ENCODE data around the gene ANKRD31.

ANKRD31 gene

GRCh38 chr5:75054134-75054930 lies 182.3 kb downstream of the ANKRD31 start:
- no peak for DNase-seq

DNA sequence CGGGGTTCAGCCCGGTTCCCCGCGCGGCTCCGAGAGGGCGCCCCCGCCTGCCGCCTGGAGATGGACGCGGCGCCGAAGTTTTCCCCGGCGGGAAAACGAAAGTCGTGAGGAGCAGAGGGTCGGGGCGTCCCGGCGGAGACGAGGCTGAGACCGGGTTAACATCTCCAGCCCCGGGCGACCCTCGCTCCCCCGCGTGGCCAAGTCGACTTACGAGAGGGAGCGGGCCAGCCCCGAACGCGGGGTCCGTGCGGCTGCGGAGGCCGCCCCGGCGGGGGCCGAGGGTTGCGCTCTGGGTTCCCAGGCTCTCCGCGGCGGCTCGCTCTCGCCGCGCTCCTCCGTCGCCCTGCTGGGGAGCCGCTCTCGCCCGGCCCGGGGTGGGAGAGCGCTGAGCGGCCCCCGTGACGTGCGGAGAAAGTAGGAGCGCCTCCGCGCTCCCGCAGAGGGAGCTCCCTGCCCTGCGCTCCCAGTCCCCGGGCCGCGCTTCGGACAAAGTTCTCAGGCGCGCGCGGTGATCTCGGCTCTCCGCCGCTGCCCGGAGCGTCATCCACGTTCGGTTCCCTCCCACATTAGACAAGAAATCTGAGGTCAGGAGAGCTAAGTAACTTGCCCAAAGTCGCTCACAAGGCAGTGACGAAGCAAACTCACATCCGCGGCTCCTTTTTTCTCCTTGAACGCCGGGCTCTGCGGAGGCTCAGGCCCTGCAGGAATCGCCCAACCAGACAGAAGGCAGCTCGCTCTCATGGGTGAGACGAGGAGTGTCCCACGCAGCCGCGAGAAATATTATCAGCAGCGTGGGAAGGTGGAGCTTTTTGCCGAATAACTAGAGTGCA lies 183.2 kb downstream of the ANKRD31 start:
- no peak for DNase-seq

DNA sequence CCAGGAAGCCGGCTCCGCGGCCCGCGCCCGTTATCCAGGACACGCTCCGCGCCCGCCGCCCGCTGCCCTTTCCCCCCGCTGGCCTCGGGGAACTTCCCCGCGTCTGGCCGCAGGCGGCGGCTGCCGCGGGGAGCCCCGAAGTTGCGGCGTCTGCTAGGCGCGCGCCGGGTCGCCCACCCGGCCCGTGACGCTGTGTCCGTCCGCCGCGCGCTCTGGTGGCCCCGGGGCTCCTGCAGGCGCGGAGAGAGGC lies 183.7 kb downstream of the ANKRD31 start:
- no peak for DNase-seq

DNA sequence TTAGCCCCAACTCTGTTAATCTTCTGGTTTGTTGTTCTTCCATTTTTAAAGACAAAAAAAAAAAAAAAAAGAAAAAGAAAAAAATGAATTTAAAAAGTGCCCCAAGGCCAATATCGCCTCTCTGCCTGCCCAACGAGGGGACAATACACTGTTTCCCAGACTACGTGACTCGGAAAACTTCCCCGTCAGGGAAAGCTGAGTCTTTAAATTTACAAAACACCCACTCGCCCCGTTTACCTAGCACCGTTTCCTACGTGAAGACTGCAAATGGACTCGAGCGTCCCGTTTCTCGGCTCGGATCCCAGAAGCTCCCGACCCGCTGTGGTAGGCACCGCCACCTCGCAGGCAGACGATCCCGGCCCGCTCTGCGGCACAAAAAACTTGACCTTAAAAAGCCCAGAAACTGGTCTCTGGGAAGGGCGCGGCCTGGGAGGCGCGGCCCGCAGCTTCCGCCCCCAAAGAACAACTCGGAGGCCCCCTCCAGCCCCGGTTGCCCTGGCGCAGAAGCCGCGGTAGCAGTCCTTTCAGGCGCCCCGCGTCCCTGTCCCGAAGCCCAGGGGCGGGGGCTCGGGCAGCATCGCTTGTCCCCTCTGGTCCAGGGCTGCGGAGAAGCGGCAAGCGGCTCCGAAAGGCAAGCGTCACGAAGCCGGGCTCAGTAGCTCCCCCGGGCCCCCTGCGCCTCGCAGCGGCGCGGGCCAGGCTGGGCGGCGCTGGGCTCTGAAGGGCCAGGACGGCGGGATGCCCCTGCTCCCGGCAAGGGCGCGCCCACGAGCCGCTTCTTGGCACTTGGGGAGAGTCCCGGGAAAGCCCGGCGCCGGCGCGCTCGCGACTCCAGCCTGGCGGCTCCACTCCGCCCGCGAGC lies 184.3 kb downstream of the ANKRD31 start, which contains the start of gene GCNT4:
Gene GCNT4 (minus strand): TSS at position 367 of the 862 bp plus-strand sequence. CDS start 22,521 bp downstream, outside the sequence.
- DNase-seq, result no peak

DNA sequence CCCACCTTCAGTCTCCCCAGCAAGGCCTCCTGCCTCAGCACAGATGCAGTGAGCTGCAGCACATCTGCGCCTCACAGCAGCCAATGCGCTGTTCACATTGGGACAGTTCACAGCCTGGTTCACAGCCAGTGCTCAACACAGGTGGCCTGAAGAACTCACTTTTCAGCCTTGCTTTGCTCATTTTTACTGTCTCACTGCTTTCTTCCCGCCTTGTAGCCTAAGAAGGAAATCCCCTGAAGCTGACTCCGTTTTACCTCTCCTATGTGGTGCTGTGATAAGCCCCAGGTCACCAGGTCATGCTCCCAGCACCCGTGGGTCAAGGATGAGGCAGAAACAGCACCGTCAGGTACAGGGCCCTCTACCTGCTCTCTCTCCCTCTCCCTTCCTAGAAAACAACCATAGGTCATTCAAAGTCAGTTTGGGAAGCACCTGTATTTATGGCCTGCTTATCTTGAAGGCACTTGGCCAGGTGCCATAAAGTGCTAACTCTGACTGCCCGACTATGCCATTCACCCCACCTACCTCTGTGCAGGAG lies 185.4 kb downstream of the ANKRD31 start:
- no peak for DNase-seq

- DNase-seq, result no peak
Measured at GRCh38 chr5:75050415-75050814, 186.3 kb downstream of the ANKRD31 start.

DNA sequence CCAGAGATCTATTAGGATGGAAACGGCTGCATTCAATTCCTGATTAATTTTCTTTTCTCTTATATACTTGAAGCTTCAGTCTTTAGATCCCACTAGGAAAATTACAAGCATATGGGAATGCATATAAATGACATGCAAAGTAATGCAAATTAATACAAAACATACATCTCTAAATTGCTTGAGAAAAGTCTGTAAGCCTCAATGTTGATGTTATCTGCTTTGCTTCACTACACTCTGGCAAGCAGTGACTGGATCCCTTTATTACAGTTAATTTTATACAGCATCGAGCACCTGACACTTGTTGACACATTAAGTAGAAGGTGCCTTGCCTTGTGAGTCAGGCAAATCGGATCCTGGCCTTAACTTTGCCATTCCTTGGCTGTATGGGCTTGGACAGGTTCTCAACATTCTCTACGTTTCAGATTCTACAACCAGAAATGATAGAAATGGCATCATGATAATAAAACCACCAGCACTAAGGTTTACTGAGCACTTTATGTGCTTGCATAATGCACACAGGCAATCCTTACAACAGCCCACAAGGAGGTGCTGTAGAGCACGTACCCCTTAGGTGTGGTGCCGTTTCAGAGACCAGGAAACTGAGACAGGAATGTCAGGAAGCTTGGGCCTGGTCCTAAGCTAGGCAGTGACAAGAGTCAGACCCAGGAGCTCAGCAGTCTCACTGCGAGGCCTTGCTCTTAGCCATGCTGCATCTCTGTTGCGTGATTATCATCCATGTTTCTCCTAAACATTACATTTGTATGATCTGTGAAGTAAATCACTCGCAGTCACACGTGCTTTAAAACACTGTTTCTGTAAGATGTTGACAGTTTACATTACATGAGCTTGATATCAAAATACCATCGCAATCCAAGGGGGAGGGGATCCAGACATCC lies 187.0 kb downstream of the ANKRD31 start:
- no peak for DNase-seq

GRCh38 chr5:75048457-75048953 lies 188.2 kb downstream of the ANKRD31 start:
- no peak for DNase-seq

- DNase-seq, result no peak
Measured at GRCh38 chr5:75047356-75047755, 189.3 kb downstream of the ANKRD31 start.

GRCh38 chr5:75046366-75047142 lies 190.1 kb downstream of the ANKRD31 start:
- DNase-seq, result no peak

DNA sequence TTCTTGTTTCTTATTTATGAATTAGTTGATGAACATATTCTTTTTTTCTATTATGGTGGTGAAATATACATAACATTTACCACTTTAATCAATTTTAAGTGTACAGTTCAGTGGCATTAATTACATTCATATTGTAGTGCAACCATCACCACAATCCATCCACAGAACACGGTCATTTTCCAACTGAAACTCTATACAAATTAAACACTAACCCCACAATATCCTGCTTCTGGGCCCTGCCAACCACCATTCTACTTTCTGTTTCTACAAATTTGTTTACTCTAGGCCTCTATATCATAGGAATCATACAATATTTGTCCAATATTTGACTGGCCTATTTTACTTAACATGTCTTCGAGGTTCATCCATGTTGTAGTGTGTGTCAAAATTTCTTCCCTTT lies 191.6 kb downstream of the ANKRD31 start:
- DNase-seq, result no peak

GRCh38 chr5:75044406-75044805 lies 192.3 kb downstream of the ANKRD31 start:
- DNase-seq, result no peak

DNA sequence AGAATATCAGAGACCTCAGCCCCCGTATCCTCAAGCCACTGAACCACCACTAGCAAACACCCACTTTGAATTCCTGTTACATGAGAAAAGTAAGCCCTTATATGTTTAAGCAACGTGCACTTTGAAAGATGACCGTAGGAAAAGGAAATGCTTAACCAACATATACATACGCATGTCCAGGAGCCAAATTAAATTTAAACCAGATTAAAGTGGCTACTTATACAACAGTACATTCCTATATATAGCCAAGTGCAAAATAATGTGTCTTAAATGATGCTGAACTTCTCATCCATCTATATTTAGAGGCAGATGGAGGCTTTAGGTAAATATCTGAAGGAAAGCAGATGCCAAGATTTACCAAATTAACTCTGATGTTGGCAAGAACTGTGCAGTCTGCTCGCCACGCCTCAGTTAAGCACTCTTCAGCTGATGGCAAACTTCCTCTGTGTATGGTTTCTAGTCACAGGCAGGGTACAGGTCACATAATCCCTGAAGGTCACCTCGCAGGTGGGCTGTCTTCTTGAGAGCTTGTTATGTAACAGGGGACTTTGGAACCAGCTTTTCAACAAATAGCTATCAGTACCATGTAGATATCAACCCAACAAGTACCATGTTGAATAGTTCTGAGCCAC lies 192.9 kb downstream of the ANKRD31 start:
- DNase-seq, result no peak

DNA sequence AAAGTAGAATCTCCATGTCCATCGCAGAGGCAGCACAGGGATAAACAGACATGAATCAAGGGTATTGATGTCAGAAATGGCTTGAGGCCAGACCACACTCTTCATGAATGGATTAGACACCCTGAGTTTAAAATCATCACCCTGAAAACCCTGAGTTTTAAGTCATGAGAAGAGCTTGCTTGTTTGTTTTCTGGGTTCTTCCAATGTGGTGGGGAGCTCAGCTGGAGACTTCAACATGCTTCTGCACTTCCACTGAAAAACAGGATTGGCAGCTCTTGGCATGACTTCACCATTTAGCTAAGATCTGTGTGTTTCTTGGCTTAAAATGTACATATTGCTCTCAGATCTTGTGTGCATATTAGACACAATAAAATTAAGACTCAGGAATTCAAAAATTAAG lies 194.2 kb downstream of the ANKRD31 start:
- DNase-seq, result no peak

DNA sequence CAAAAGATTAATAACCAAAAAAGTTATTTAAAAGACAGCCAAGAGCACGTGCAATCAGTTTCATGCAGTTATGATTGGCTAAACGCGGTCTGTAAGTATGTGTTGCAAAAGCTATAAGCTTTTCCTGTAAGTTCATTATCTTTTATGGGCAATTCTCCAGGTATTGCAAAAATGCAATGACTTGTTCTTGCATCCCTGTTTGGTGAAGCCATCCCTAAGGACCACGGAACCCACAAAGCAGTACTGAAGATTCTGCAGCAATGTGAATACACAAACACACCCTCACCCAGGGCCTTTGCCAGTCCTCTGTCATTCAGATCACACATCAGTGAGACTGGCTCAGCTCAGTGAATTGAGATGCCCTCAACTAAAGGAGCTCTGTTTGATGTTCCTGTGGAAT lies 195.7 kb downstream of the ANKRD31 start:
- DNase-seq, result no peak

- no peak for DNase-seq
Measured at GRCh38 chr5:75037106-75037505, 199.6 kb downstream of the ANKRD31 start.

- DNase-seq, result no peak
Measured at GRCh38 chr5:75034137-75034739, 202.4 kb downstream of the ANKRD31 start.

DNA sequence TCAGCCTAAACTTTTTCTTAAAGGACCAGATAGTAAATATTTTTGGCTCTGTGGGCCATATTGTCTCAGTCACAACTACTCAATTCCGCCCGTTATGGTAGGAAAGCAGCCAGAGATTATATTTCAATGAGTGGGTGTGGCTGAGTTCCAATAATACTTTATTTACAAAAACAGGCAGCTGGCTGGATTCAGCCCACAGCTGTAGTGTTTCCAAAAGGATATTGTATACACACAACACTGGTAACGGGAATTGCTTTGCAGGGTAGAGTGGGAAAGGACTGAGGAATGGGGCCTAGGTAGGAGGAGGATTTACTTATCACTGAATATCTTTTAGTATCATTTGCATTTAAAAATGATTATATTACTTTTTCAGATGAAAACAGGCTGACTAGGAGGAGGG lies 205.3 kb downstream of the ANKRD31 start:
- no peak for DNase-seq

GRCh38 chr5:75028090-75028489 lies 208.6 kb downstream of the ANKRD31 start:
- DNase-seq, result no peak
